Measurements from ENCODE around the gene PIPOX. TPM values are rescaled to one million over a fixed set of nuclear protein-coding genes. Genes with fewer than 3 reads are reported as not detected.

PIPOX gene
- total and polyA plus RNA-seq, 2 donors (not counting 3 experiments of a cell fraction or from before 2014, with no cell fraction given), result 0.62 to 2.5 TPM

DNA sequence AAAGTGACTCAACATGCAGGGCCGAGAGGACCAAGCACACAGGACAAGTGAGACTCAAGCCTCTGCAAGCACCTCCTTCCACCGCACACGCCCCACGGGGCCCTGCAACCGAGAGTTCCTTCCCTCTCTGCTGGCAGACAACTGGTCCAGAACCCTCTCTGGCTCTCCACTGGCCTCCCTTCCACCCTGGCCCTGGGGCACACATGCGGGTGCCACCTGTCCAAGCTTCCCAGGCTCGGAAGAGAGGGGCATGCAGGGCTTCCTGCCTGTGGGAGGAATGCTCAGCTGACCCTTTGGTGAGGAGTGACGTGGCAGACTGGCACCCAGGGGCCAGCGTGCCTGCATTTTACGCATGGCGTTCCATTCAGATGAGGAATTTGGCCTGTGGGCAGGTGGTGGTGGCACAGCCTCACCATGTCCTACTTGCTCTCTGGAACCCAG lies 59.8 kb downstream of the PIPOX start:
- Histone ChIP-seq H3K9me3 (replicated peaks; ENCODE audit: control insufficient read depth, insufficient read depth, low read length) (no peaks in the 10 kb centered on the region), H4K20me1 (replicated peaks; ENCODE audit: control insufficient read depth, extremely low read depth, insufficient read depth, low read length) (no peaks in the 10 kb centered on the region), H3K27me3 (ENCODE audit: control insufficient read depth in 2 of 2, insufficient read depth in 2 of 2, low read length in 2 of 2) (no peaks in the 10 kb centered on the region), H3K4me1 (ENCODE audit: control insufficient read depth, extremely low read depth, insufficient read depth, low read length) (no peaks in the 10 kb centered on the region), H3K9me1 (replicated peaks; ENCODE audit: control insufficient read depth, extremely low read depth, insufficient read depth, low read length) (no peaks in the 10 kb centered on the region), H3K4me3 (replicated peaks in 1 of 3; ENCODE audit: insufficient read depth in 1 of 3, low read depth in 1 of 3, low read length in 3 of 3) (no peak overlapping the region), H3K79me2 (ENCODE audit: control insufficient read depth, insufficient read depth, low read length) (no peaks in the 10 kb centered on the region), H3K4me2 (ENCODE audit: insufficient read depth, low read length) (no peak overlapping the region), H3K36me3 (ENCODE audit: control insufficient read depth in 2 of 2, extremely low read depth in 1 of 2, insufficient read depth in 2 of 2, low read length in 2 of 2) (peaks cover 0 to 10% of the 10 kb centered on the region in 2 experiments), H2AFZ (ENCODE audit: low read depth, low read length) (no peak overlapping the region), H3K27ac (ENCODE audit: insufficient read depth, low read depth, low read length) (no peak overlapping the region), H3K9ac (replicated peaks; ENCODE audit: extremely low read depth, insufficient read depth, low read length) (no peak overlapping the region)
- CTCF ChIA-PET, result interaction anchor here (0.7 to 4.1 kb wide), 6 partner anchors 9 to 149 kb away, joined by 3 to 26 read pairs (median 4); no protein-coding TSS in a partner anchor
- no peak for FAIRE-seq
- TF ChIP-seq POLR2A (IDR thresholded peaks at IDR 0.05; ENCODE audit: low read depth, low read length) (no peak), EZH2 (IDR thresholded peaks at IDR 0.05; ENCODE audit: borderline replicate concordance, low read depth, low read length, severe bottlenecking) (no peak), POLR2AphosphoS5 (IDR thresholded peaks at IDR 0.05; ENCODE audit: insufficient read depth, low read depth, low read length) (no peak), GATA2 (IDR thresholded peaks at IDR 0.05; ENCODE audit: insufficient read depth, insufficient read length, low read depth, low read length) (no peak), FOS (IDR thresholded peaks at IDR 0.05; ENCODE audit: borderline replicate concordance, insufficient read depth, low read length) (no peak), MYC (IDR thresholded peaks at IDR 0.05; ENCODE audit: low read depth, low read length) (no peak), JUN (IDR thresholded peaks at IDR 0.05; ENCODE audit: borderline replicate concordance, insufficient read depth, insufficient read length, low read depth) (no peak)
- TF ChIP-seq, protein P1, sequence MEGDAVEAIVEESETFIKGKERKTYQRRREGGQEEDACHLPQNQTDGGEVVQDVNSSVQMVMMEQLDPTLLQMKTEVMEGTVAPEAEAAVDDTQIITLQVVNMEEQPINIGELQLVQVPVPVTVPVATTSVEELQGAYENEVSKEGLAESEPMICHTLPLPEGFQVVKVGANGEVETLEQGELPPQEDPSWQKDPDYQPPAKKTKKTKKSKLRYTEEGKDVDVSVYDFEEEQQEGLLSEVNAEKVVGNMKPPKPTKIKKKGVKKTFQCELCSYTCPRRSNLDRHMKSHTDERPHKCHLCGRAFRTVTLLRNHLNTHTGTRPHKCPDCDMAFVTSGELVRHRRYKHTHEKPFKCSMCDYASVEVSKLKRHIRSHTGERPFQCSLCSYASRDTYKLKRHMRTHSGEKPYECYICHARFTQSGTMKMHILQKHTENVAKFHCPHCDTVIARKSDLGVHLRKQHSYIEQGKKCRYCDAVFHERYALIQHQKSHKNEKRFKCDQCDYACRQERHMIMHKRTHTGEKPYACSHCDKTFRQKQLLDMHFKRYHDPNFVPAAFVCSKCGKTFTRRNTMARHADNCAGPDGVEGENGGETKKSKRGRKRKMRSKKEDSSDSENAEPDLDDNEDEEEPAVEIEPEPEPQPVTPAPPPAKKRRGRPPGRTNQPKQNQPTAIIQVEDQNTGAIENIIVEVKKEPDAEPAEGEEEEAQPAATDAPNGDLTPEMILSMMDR (IDR thresholded peaks at IDR 0.05; ENCODE audit: extremely low read depth in 1 of 2, insufficient read depth in 1 of 2, low read depth in 1 of 2, low read length in 2 of 2), result no peak
- TF ChIP-seq, protein P2, sequence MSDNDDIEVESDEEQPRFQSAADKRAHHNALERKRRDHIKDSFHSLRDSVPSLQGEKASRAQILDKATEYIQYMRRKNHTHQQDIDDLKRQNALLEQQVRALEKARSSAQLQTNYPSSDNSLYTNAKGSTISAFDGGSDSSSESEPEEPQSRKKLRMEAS (IDR thresholded peaks at IDR 0.05; ENCODE audit: insufficient read depth, insufficient read length), result no peak
- dilution Hi-C loops (cut with MboI; ENCODE audit: extremely low pct_ligation_motif_present, low sequenced_read_pairs) (no loop called here), intact Hi-C loops (cut with micrococcal nuclease) (no loop called here)
- DNase-seq (ENCODE audit: low read depth, low spot score), result no peak
- POLR2A ChIA-PET, result no interaction called here
- no TSS peak for BruUV-seq (replicated peaks)
